Esophagus muscularis mucosa (tissue), 4 donors: ENCODE measurements around the gene RASD1. TPM values are rescaled to one million over a fixed set of nuclear protein-coding genes. Genes with fewer than 3 reads are reported as not detected.

Experiments used
- DNase-seq: peaks from one replicate; pipeline ENCODE4 v3.0.0-alpha.2; 2017; ENCODE audit errors: extremely low spot score
- H3K27ac ChIP-seq, 4 donors: fragments of 200-600 bp; sonication (generic); replicated peaks in 1 of 4; 1 replicate in 3 of 4; 2 replicates in 1 of 4; pipeline ENCODE4 v1.5.1; 2016 to 2019; ENCODE audit warnings: mild to moderate bottlenecking in 1 of 4
- H3K27me3 ChIP-seq, 4 donors: fragments of 200-600 bp; sonication (generic); one replicate each; pipeline versions ENCODE4 v1.5.1 to v1.6.0; 2016 to 2019
- H3K36me3 ChIP-seq, 4 donors: fragments of 200-600 bp; sonication (generic); one replicate each; pipeline ENCODE4 v1.5.1; 2016 to 2019
- H3K4me1 ChIP-seq, 4 donors: fragments of 200-600 bp; sonication (generic); one replicate each; pipeline ENCODE4 v1.5.1; 2016 to 2019
- H3K4me3 ChIP-seq, 4 donors: fragments of 200-600 bp; sonication (generic); 1 replicate in 2 of 4; 2 replicates in 2 of 4; pipeline ENCODE4 v1.5.1; 2016 to 2019; ENCODE audit warnings: mild to moderate bottlenecking in 4 of 4, moderate library complexity in 1 of 4
- H3K9me3 ChIP-seq, 4 donors: fragments of 200-600 bp; sonication (generic); 1 replicate in 3 of 4; 2 replicates in 1 of 4; pipeline ENCODE4 v1.5.1; 2016 to 2019
- CTCF ChIP-seq, 3 experiments: fragments of 200-600 bp in 2 of 3; fragments of 450-650 bp in 1 of 3; sonication (generic) in 2 of 3; IDR thresholded peaks; one replicate each; pipeline ENCODE4 v1.5.1; 2017 to 2019; ENCODE audit warnings: antibody characterized with exemption in 3 of 3, mild to moderate bottlenecking in 2 of 3, moderate library complexity in 1 of 3
- EP300 ChIP-seq: sonication (generic); formaldehyde crosslinking; IDR thresholded peaks from one replicate; pipeline ENCODE4 v1.6.1; 2017; ENCODE audit warnings: antibody characterized with exemption
- POLR2A ChIP-seq: fragments of 450-650 bp; IDR thresholded peaks from one replicate; pipeline ENCODE4 v1.6.1; 2017; ENCODE audit warnings: antibody characterized with exemption, moderate library complexity, mild to moderate bottlenecking, low read depth
- POLR2AphosphoS5 ChIP-seq, 2 donors: sonication (generic); formaldehyde crosslinking; IDR thresholded peaks; one replicate each; pipeline ENCODE4 v1.6.1; 2017; ENCODE audit warnings: antibody characterized with exemption in 2 of 2
- WGBS: methylation state at CpG from one replicate; pipeline ENCODE4 v1.1.5; 2018; 5-methylcytosine and 5-hydroxymethylcytosine counted together
- intact Hi-C: fragments of 100-400 bp; cut with DNase I; formaldehyde crosslinking; loops from one replicate; pipeline ENCODE4 v1.15.1; 2023
- total RNA-seq, 4 donors: library from RNA; depleted of rRNA; stranded (reverse); fragments of >200 nt; gene quantifications; one replicate each; pipeline versions ENCODE4 v1.1.0 to v1.2.1, GENCODE V29; 2016

Gene RASD1
- total RNA-seq, 4 donors from 2014 or later = 5.0 to 17.9 (median 13.3) TPM

- Histone ChIP-seq H3K4me1 (peaks cover 0 to 4% (median 0%) of the 10 kb centered on the region in 4 donors), H3K9me3 (no peaks in the 10 kb centered on the region), H3K36me3 (peaks cover 0 to 6% (median 2%) of the 10 kb centered on the region in 4 donors), H3K27me3 (no peaks in the 10 kb centered on the region), H3K27ac (no peak overlapping the region), H3K4me3 (no peak overlapping the region)
- DNase-seq = no peak
- TF ChIP-seq CTCF (IDR thresholded peaks at IDR 0.05) (no peak), POLR2A (no peak), POLR2AphosphoS5 (IDR thresholded peaks at IDR 0.05) (no peak), EP300 (no peak)
- WGBS = 75% methylated on average over 7 of the region's 12 CpGs
- intact Hi-C loops = no loop called here
Observed at GRCh38 chr17:17511293-17511741, 15.1 kb upstream of the RASD1 start.

GRCh38 chr17:17510456-17511292, 14.5 kb upstream of the RASD1 start:
- DNase-seq = no peak

GRCh38 chr17:17509601-17510425, 13.6 kb upstream of the RASD1 start:
- no peak overlapping the region for H3K27ac ChIP-seq
- H3K36me3 ChIP-seq = peaks cover 0 to 6% (median 2%) of the 10 kb centered on the region in 4 donors
- no peaks in the 10 kb centered on the region for H3K27me3 ChIP-seq
- 93% methylated on average over 17 of the region's 21 CpGs for WGBS
- no peak overlapping the region for H3K4me3 ChIP-seq
- no peaks in the 10 kb centered on the region for H3K9me3 ChIP-seq
- intact Hi-C loops = no loop called here
- peaks cover 0 to 4% (median 0%) of the 10 kb centered on the region in 4 donors for H3K4me1 ChIP-seq
- TF ChIP-seq POLR2AphosphoS5 (IDR thresholded peaks at IDR 0.05) (no peak), CTCF (IDR thresholded peaks at IDR 0.05) (no peak)
- DNase-seq = no peak

More at GRCh38 chr17:17510456-17511292, 14.5 kb upstream of the RASD1 start:
- peaks cover 0 to 6% (median 2%) of the 10 kb centered on the region in 4 donors for H3K36me3 ChIP-seq
- TF ChIP-seq EP300 = no peak
- TF ChIP-seq POLR2A = no peak
- TF ChIP-seq CTCF (IDR thresholded peaks at IDR 0.05) = no peak
- TF ChIP-seq POLR2AphosphoS5 (IDR thresholded peaks at IDR 0.05) = no peak
- WGBS = 90% methylated on average over 18 of the region's 20 CpGs
- intact Hi-C loops = no loop called here
- no peak overlapping the region for H3K4me3 ChIP-seq
- H3K27me3 ChIP-seq = no peaks in the 10 kb centered on the region
- no peaks in the 10 kb centered on the region for H3K9me3 ChIP-seq
- H3K4me1 ChIP-seq = peaks cover 0 to 4% (median 0%) of the 10 kb centered on the region in 4 donors
- H3K27ac ChIP-seq = no peak overlapping the region

- TF ChIP-seq POLR2A (no peak), CTCF (IDR thresholded peaks at IDR 0.05) (no peak), POLR2AphosphoS5 (IDR thresholded peaks at IDR 0.05) (no peak), EP300 (no peak)
- peaks cover 0 to 6% (median 2%) of the 10 kb centered on the region in 4 donors for H3K36me3 ChIP-seq
- intact Hi-C loops = no loop called here
- no peak overlapping the region for H3K4me3 ChIP-seq
- no peak for DNase-seq
- H3K27me3 ChIP-seq = no peaks in the 10 kb centered on the region
- H3K9me3 ChIP-seq = no peaks in the 10 kb centered on the region
- H3K4me1 ChIP-seq = peaks cover 0 to 4% (median 0%) of the 10 kb centered on the region in 4 donors
- WGBS = 94% methylated on average over 25 of the region's 33 CpGs
- H3K27ac ChIP-seq = no peak overlapping the region
Observed at GRCh38 chr17:17508646-17509591, 12.7 kb upstream of the RASD1 start.
